ENCODE measurements around the gene MAPK8IP2. TPM values are rescaled to one million over a fixed set of nuclear protein-coding genes. Genes with fewer than 3 reads are reported as not detected.

The MAPK8IP2 gene
- total and polyA plus RNA-seq, 2 of the 13 experiments (the other 11 are each of a cell fraction or from before 2014, with no cell fraction given) = 1.3 to 2.6 TPM

GRCh38 chr22:50620593-50621355 is 20.2 kb downstream of the MAPK8IP2 start (continued):
- TF ChIP-seq, protein P1, sequence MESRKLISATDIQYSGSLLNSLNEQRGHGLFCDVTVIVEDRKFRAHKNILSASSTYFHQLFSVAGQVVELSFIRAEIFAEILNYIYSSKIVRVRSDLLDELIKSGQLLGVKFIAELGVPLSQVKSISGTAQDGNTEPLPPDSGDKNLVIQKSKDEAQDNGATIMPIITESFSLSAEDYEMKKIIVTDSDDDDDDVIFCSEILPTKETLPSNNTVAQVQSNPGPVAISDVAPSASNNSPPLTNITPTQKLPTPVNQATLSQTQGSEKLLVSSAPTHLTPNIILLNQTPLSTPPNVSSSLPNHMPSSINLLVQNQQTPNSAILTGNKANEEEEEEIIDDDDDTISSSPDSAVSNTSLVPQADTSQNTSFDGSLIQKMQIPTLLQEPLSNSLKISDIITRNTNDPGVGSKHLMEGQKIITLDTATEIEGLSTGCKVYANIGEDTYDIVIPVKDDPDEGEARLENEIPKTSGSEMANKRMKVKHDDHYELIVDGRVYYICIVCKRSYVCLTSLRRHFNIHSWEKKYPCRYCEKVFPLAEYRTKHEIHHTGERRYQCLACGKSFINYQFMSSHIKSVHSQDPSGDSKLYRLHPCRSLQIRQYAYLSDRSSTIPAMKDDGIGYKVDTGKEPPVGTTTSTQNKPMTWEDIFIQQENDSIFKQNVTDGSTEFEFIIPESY (CRISPR knock-in tag; IDR thresholded peaks at IDR 0.05) = peak; percentile 7; the same call in 1 of the 2 replicates
- peak; percentile 45; the same call in 1 of the 2 replicates for TF ChIP-seq ZBTB7A (CRISPR knock-in tag; IDR thresholded peaks at IDR 0.05)
- TF ChIP-seq SKIL (CRISPR knock-in tag; IDR thresholded peaks at IDR 0.05; ENCODE audit: borderline replicate concordance) = peak; percentile 32; the same call in 1 of the 2 replicates
- 0 out of 2 replicates have a peak, but pooled peaks have one; percentile 5 for TF ChIP-seq RARA (CRISPR knock-in tag; IDR thresholded peaks at IDR 0.05)
- peak; percentile 81 for TF ChIP-seq MLX (CRISPR knock-in tag; IDR thresholded peaks at IDR 0.05)
- TF ChIP-seq MYC (CRISPR knock-in tag; IDR thresholded peaks at IDR 0.05; ENCODE audit: borderline replicate concordance) = peak; percentile 50; the same call in 1 of the 2 replicates
- no peak for TF ChIP-seq ZNF615 (CRISPR knock-in tag; IDR thresholded peaks at IDR 0.05; ENCODE audit: borderline replicate concordance)
- no peak for TF ChIP-seq KLF15 (CRISPR knock-in tag; IDR thresholded peaks at IDR 0.05; ENCODE audit: borderline replicate concordance)
- no peak for TF ChIP-seq HNRNPH1 (optimal IDR thresholded peaks at IDR 0.05; ENCODE audit: low read depth, low read length)
- no peak for TF ChIP-seq ZNF616 (CRISPR knock-in tag; IDR thresholded peaks at IDR 0.05; ENCODE audit: low read depth)
- peak; percentile 65 for TF ChIP-seq PHF21A (CRISPR knock-in tag; IDR thresholded peaks at IDR 0.05)
- TF ChIP-seq, protein P2, sequence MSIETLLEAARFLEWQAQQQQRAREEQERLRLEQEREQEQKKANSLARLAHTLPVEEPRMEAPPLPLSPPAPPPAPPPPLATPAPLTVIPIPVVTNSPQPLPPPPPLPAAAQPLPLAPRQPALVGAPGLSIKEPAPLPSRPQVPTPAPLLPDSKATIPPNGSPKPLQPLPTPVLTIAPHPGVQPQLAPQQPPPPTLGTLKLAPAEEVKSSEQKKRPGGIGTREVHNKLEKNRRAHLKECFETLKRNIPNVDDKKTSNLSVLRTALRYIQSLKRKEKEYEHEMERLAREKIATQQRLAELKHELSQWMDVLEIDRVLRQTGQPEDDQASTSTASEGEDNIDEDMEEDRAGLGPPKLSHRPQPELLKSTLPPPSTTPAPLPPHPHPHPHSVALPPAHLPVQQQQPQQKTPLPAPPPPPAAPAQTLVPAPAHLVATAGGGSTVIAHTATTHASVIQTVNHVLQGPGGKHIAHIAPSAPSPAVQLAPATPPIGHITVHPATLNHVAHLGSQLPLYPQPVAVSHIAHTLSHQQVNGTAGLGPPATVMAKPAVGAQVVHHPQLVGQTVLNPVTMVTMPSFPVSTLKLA (IDR thresholded peaks at IDR 0.05) = peak; percentile 67
- TF ChIP-seq, protein P3, sequence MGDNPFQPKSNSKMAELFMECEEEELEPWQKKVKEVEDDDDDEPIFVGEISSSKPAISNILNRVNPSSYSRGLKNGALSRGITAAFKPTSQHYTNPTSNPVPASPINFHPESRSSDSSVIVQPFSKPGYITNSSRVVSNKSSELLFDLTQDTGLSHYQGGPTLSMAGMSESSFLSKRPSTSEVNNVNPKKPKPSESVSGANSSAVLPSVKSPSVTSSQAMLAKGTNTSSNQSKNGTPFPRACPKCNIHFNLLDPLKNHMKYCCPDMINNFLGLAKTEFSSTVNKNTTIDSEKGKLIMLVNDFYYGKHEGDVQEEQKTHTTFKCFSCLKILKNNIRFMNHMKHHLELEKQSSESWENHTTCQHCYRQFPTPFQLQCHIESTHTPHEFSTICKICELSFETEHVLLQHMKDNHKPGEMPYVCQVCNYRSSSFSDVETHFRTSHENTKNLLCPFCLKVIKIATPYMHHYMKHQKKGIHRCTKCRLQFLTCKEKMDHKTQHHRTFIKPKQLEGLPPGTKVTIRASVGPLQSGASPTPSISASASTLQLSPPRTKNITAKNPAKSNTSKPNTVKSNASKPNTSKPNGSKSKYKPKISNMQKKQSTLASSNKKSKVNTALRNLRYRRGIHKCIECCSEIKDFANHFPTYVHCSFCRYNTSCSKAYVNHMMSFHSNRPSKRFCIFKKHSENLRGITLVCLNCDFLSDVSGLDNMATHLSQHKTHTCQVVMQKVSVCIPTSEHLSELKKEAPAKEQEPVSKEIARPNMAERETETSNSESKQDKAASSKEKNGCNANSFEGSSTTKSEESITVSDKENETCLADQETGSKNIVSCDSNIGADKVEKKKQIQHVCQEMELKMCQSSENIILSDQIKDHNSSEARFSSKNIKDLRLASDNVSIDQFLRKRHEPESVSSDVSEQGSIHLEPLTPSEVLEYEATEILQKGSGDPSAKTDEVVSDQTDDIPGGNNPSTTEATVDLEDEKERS (CRISPR knock-in tag; IDR thresholded peaks at IDR 0.05) = 0 out of 2 replicates have a peak, but pooled peaks have one; percentile 23
- no peak for TF ChIP-seq LCORL (IDR thresholded peaks at IDR 0.05)
- TF ChIP-seq LCORL (CRISPR knock-in tag; IDR thresholded peaks at IDR 0.05) = peak; percentile 70
- TF ChIP-seq FOXC1 (CRISPR knock-in tag; IDR thresholded peaks at IDR 0.05; ENCODE audit: borderline replicate concordance) = peak; percentile 71; the same call in 1 of the 2 replicates
